Endothelial cell of coronary artery (primary cell): Measurements from ENCODE around the gene PRAMEF11. TPM values are rescaled to one million over a fixed set of nuclear protein-coding genes. Genes with fewer than 3 reads are reported as not detected.

Experiments used
- total RNA-seq: library from RNA; depleted of rRNA; stranded (reverse); fragments of >200 nt; gene quantifications from 2 replicates; pipeline ENCODE4 v1.2.3, GENCODE V29; 2014

The PRAMEF11 gene
- total RNA-seq = not detected in 2 replicates

DNA sequence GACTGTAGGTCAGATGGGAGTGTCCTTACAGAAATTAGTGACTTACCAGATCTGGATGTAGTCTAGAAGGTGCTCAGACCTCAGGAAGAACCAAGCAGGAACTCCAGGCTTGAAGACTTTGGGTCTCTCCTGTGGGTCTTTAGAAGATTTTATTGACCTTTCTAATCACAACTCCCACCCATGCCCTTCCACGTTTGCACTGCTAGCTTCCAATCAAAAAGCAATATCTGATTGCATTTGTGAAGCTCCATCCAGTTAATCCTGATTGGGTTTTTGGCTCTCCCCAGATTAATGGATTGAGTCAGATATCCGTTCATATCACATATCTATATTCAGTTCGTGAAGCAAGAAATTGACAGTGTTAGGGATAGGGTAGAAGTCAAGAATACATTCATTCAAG lies at the start of gene PRAMEF11:
PRAMEF11 (minus strand) TSS at position 101 of the 400 bp plus-strand sequence. CDS start 2,621 bp downstream, outside the sequence.

DNA sequence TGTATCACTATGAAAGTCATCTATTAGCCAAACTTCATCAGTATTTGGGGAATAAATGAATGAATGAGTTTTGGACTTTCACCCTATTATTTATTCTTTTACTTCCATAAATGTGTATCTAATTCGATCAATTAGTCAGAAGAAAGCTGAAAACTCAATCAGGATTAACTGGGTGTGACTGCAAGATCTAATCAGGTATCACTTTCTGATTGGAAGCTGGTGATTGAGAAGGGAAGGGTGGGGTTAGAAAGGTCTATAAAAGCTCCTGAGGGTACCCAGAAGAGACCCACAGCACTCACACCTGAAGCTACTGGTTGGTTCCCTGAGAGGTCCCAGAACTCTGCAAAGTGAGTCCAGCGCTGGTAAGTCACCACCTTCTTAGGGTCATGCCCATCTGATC lies 25.6 kb upstream of the PRAMEF11 start, which contains the start of gene PRAMEF2:
PRAMEF2 (plus strand) TSS at position 301 of the 400 bp plus-strand sequence. CDS start 1,924 bp downstream, outside the sequence.

DNA sequence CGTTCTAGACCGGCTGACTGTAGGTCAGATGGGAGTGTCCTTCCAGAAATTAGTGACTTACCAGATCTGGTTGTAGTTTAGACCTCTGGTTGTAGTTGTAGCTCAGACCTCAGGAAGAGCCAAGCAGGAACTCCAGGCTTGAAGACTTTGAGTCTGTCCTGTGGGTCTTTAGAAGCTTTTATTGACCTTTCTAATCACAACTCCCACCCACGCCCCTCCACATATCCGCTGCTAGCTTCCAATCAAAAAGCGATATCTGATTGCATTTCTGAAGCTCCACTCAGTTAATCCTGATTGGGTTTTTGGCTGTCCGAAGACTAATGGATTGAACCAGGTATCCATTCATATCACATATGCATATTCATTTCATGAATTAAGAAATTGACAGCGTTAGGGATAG lies 17.4 kb upstream of the PRAMEF11 start, which contains the start of gene HNRNPCL1:
HNRNPCL1 (minus strand) TSS at position 101 of the 400 bp plus-strand sequence. CDS start 431 bp downstream, outside the sequence.

DNA sequence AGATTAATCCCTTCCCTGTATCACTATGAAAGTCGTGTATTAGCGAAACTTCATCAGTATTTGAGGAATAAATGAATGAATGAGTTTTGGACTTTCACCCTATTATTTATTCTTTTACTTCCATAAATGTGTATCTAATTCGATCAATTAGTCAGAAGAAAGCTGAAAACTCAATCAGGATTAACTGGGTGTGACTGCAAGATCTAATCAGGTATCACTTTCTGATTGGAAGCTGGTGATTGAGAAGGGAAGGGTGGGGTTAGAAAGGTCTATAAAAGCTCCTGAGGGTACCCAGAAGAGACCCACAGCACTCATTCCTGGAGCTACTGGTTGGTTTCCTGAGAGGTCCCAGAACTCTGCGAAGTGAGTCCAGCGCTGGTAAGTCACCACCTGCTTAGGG lies 40.1 kb downstream of the PRAMEF11 start, which contains the start of gene PRAMEF1:
PRAMEF1 (plus strand) TSS at position 301 of the 400 bp plus-strand sequence. CDS start 1,831 bp downstream, outside the sequence.

Other genes with a start within 250 kb of the PRAMEF11 start
- gene DHRS3, start 213.2 kb downstream of the PRAMEF11 start, total RNA-seq = 34.1 and 52.0 TPM in 2 replicates
- not detected in 2 replicates for gene AADACL4, start 187.3 kb downstream of the PRAMEF11 start, total RNA-seq
- gene AADACL3, start 115.3 kb downstream of the PRAMEF11 start, total RNA-seq = not detected in 2 replicates
- not detected in 2 replicates for gene CFAP107, start 85.2 kb downstream of the PRAMEF11 start, total RNA-seq
- not detected in 2 replicates for gene PRAMEF12, start 57.7 kb downstream of the PRAMEF11 start, total RNA-seq
- gene PRAMEF1, start 40.0 kb downstream of the PRAMEF11 start, total RNA-seq = not detected in 2 replicates
- gene HNRNPCL1, start 17.3 kb upstream of the PRAMEF11 start, total RNA-seq = not detected in 2 replicates
- gene PRAMEF2, start 25.7 kb upstream of the PRAMEF11 start, total RNA-seq = not detected in 2 replicates
- gene PRAMEF4, start 54.8 kb upstream of the PRAMEF11 start, total RNA-seq = not detected in 2 replicates
- gene PRAMEF10, start 66.9 kb upstream of the PRAMEF11 start, total RNA-seq = not detected in 2 replicates
- gene PRAMEF7, start 85.2 kb upstream of the PRAMEF11 start, total RNA-seq = not detected in 2 replicates
- gene PRAMEF6, start 116.2 kb upstream of the PRAMEF11 start, total RNA-seq = not detected in 2 replicates
- not detected in 2 replicates for gene PRAMEF27, start 225.2 kb upstream of the PRAMEF11 start, total RNA-seq
- not detected in 2 replicates for gene HNRNPCL3, start 229.4 kb upstream of the PRAMEF11 start, total RNA-seq
- gene PRAMEF25, start 239.4 kb upstream of the PRAMEF11 start, total RNA-seq = not detected in 2 replicates